Measurements from ENCODE around the gene DUOXA2. TPM values are rescaled to one million over a fixed set of nuclear protein-coding genes. Genes with fewer than 3 reads are reported as not detected.

Gene DUOXA2
- total RNA-seq, 1 donor from 2014 or later: not detected

GRCh38 chr15:45095661-45096060, 18.5 kb upstream of the DUOXA2 start:
- no peak for DNase-seq (ENCODE audit: low spot score, unreplicated experiment)
- Mint-ChIP-seq H3K36me3 (ENCODE audit: insufficient read depth) (no peaks in the 10 kb centered on the region), H3K27me3 (peaks cover 45% of the 10 kb centered on the region), H3K4me1 (ENCODE audit: low read depth) (no peaks in the 10 kb centered on the region), H3K4me3 (ENCODE audit: low read depth) (no peak overlapping the region), H3K27ac (no peak overlapping the region), H3K9me3 (ENCODE audit: low read depth) (peaks cover 2% of the 10 kb centered on the region)
- TF ChIP-seq CTCF (IDR thresholded peaks at IDR 0.05; ENCODE audit: unreplicated experiment): no peak

DNA sequence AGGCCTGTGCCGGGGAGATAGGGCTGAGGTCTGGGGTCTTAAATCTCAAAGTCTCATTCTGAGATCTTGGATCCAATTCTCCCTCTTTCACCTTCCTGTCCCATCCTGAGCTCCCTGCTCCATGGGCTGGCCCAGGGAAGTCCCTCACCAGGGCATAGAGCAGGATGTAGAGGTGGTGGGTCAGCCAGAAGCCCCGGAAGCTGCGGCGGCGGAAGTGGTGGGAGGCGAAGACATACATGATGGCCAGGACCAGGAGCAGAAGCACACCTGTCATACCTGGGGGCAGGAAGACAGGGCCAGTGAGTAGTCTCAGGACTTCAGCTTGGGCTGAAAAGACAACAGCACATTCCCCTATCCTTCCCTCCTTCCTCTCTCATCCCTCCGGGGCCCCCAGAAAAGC, 16.7 kb upstream of the DUOXA2 start:
- Mint-ChIP-seq H3K36me3 (ENCODE audit: insufficient read depth) (no peaks in the 10 kb centered on the region), H3K9me3 (ENCODE audit: low read depth) (peaks cover 2% of the 10 kb centered on the region), H3K4me3 (ENCODE audit: low read depth) (no peak overlapping the region), H3K27me3 (peaks cover 47% of the 10 kb centered on the region), H3K27ac (no peak overlapping the region), H3K4me1 (ENCODE audit: low read depth) (no peaks in the 10 kb centered on the region)
- no peak for DNase-seq (ENCODE audit: low spot score, unreplicated experiment)
- no peak for TF ChIP-seq CTCF (IDR thresholded peaks at IDR 0.05; ENCODE audit: unreplicated experiment)

GRCh38 chr15:45099549-45100165, 14.5 kb upstream of the DUOXA2 start:
- Mint-ChIP-seq H3K27me3 (peaks cover 50% of the 10 kb centered on the region), H3K9me3 (ENCODE audit: low read depth) (no peaks in the 10 kb centered on the region), H3K4me3 (ENCODE audit: low read depth) (no peak overlapping the region), H3K4me1 (ENCODE audit: low read depth) (no peaks in the 10 kb centered on the region), H3K36me3 (ENCODE audit: insufficient read depth) (no peaks in the 10 kb centered on the region), H3K27ac (no peak overlapping the region)
- TF ChIP-seq CTCF (IDR thresholded peaks at IDR 0.05; ENCODE audit: unreplicated experiment): no peak
- DNase-seq (ENCODE audit: low spot score, unreplicated experiment): no peak

DNA sequence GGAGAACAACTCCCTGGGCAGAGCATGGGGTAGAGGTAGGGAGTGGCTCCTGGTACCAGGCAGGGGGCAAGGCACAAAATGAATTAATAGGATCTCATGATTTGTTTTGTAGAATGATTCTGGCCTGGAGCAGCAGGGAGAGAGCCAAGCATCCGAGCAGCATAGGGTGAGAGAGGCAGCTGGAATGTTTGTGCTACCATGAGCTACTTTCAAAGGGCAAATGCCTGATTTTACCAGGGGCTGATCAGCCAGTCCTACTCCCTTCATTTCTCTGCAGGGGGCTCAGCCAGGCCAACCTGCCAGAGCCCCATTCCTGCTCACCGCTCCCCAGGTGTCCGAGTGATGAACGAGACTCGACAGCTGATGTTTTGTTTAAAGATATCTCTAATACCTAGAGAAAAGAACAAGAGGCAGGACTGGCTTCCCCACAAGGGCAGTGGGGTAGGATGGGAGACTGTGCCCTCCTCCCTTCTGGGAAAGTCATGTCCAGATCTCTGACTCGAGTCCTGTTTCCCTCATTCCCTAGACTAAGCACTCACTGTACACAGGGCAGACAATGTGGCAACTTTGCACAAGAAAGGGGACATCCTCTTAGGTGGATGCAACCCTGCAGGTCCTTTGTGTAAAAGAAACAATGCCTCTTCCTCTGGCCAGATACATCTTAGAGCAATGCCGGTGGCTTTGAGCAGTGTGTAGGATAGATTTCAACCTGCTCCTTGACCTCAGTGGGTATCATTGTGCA, 13.1 kb upstream of the DUOXA2 start:
- no peak overlapping the region for H3K27ac Mint-ChIP-seq
- H3K27me3 Mint-ChIP-seq: peaks cover 58% of the 10 kb centered on the region
- H3K4me1 Mint-ChIP-seq (ENCODE audit: low read depth): no peaks in the 10 kb centered on the region
- H3K36me3 Mint-ChIP-seq (ENCODE audit: insufficient read depth): no peaks in the 10 kb centered on the region
- no peak for TF ChIP-seq CTCF (IDR thresholded peaks at IDR 0.05; ENCODE audit: unreplicated experiment)
- no peak for DNase-seq (ENCODE audit: low spot score, unreplicated experiment)
- no peak overlapping the region for H3K4me3 Mint-ChIP-seq (ENCODE audit: low read depth)
- H3K9me3 Mint-ChIP-seq (ENCODE audit: low read depth): no peaks in the 10 kb centered on the region

DNA sequence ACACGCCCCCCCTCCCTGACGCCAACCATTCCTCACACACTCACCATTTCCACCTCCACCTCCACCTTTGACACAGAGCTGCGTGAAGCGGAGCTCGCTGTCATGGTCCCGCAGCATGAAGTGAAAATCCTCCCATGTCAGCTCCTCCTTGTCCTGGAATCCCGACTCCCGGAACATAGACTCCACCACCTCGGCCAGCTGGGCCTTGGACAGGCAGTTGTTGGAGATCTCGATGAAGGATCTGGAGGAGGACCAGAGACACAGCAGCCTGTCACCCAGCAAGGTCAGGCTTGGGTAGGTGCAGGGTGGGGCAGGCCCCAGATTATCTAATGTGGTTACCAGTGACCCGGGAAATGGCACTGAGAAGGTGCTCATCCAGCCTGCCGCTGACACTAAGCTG, 12.4 kb upstream of the DUOXA2 start:
- TF ChIP-seq CTCF (IDR thresholded peaks at IDR 0.05; ENCODE audit: unreplicated experiment): no peak
- no peak for DNase-seq (ENCODE audit: low spot score, unreplicated experiment)
- H3K27me3 Mint-ChIP-seq: peaks cover 59% of the 10 kb centered on the region
- H3K27ac Mint-ChIP-seq: no peak overlapping the region
- no peaks in the 10 kb centered on the region for H3K4me1 Mint-ChIP-seq (ENCODE audit: low read depth)
- no peak overlapping the region for H3K4me3 Mint-ChIP-seq (ENCODE audit: low read depth)
- no peaks in the 10 kb centered on the region for H3K9me3 Mint-ChIP-seq (ENCODE audit: low read depth)
- H3K36me3 Mint-ChIP-seq (ENCODE audit: insufficient read depth): no peaks in the 10 kb centered on the region
